Hair follicle dermal papilla cell (primary cell): ENCODE measurements around the gene UBE2L5. TPM values are rescaled to one million over a fixed set of nuclear protein-coding genes. Genes with fewer than 3 reads are reported as not detected.

ENCODE experiments used
- total RNA-seq: library from RNA; depleted of rRNA; stranded (reverse); fragments of >200 nt; gene quantifications from 2 replicates; pipeline ENCODE4 v1.2.3, GENCODE V29; 2012

The UBE2L5 gene
- total RNA-seq, result 0.85 TPM in 1 of 2 replicates, not detected in the other

GRCh38 chr13:30422054-30422839 is at the start of gene UBE2L5:
Gene UBE2L5, plus strand, starts transcription at chr13:30422493. Its CDS starts 5,498 bp downstream, at chr13:30427991.

GRCh38 chr13:30465593-30466357 is 43.5 kb downstream of the UBE2L5 start, which contains the start of gene HMGB1:
Gene HMGB1, minus strand, starts transcription at chr13:30465936. Its CDS starts 2,256 bp downstream, at chr13:30463680.

Other genes starting within 250 kb of the UBE2L5 start
- gene KATNAL1, start 114.9 kb upstream of the UBE2L5 start, total RNA-seq, result 34.2 and 35.9 TPM in 2 replicates
- 82.1 and 129 TPM in 2 replicates for gene HMGB1, start 43.4 kb downstream of the UBE2L5 start, total RNA-seq
- 21.7 and 22.3 TPM in 2 replicates for gene USPL1, start 195.4 kb downstream of the UBE2L5 start, total RNA-seq